K562 (cell line): ENCODE results near the gene FSIP2. TPM values are rescaled to one million over a fixed set of nuclear protein-coding genes. Genes with fewer than 3 reads are reported as not detected.
A peak's percentile ranks its signal among the peaks of the same experiment; 100 is the strongest.

Experiments used
- ATAC-seq: fragments of 200-7000 bp; cut with Tn5 transposase; 3 replicates; pipeline ENCODE4 v1.9.1; 2020; ENCODE audit warnings: moderate library complexity
- BruUV-seq: library from RNA; stranded (reverse); fragments of 400-500 nt; replicated peaks from 2 replicates; lab custom pipeline; 2021; lab: Mats Ljungman, UMichigan
- CTCF ChIA-PET: fragments of 300-600 bp; formaldehyde crosslinking; extraction: SDS; loops from one replicate; lab custom pipeline; 2021; ENCODE audit warnings: low intra/inter-chr PET ratio; lab: Yijun Ruan, JAX
- POLR2A ChIA-PET: fragments of 300-600, 350-650 bp; sonication (Branson Sonifier 250); formaldehyde crosslinking; extraction: SDS; loops from one replicate; lab custom pipeline; 2021; ENCODE audit warnings: antibody characterized with exemption, inconsistent platforms; lab: Yijun Ruan, JAX
- DNase-seq, 4 experiments: peaks; one replicate each; pipeline versions ENCODE4 v3.0.0 to v3.0.0-alpha.2; 2011 to 2018; ENCODE audit warnings: low spot score in 3 of 4, mixed read lengths in 3 of 4; ENCODE audit errors: extremely low read depth in 1 of 4
- FAIRE-seq: peaks from 2 replicates; lab custom pipeline; 2011; peaks lifted over from hg19 to GRCh38; lab: Jason Lieb, UNC
- H2AFZ ChIP-seq: 2 replicates; pipeline ENCODE4 v1.6.0; 2011; ENCODE audit warnings: low read depth, low read length, control low read depth, inconsistent platforms
- H3K27ac ChIP-seq: fragments of 200-600 bp; 3 replicates; pipeline ENCODE4 v1.8.0; 2011; ENCODE audit warnings: low read depth, mild to moderate bottlenecking, control low read depth, inconsistent platforms, low read length, moderate library complexity, mixed read lengths; ENCODE audit errors: extremely low read depth
- H3K27me3 ChIP-seq, 2 experiments: fragments of 300-600 bp in 1 of 2; 2 replicates in 1 of 2; 3 replicates in 1 of 2; pipeline versions ENCODE4 v1.6.0 to v1.8.0; 2011; ENCODE audit warnings: inconsistent platforms in 2 of 2, low read length in 2 of 2, mild to moderate bottlenecking in 1 of 2, mixed read lengths in 1 of 2, moderate library complexity in 1 of 2; ENCODE audit not compliant: control insufficient read depth in 2 of 2, insufficient read depth in 2 of 2
- H3K36me3 ChIP-seq: fragments of 300-600 bp; 3 replicates; pipeline ENCODE4 v1.8.0; 2011; ENCODE audit warnings: mild to moderate bottlenecking, low read length, inconsistent platforms; ENCODE audit not compliant: control insufficient read depth, insufficient read depth
- H3K4me1 ChIP-seq, 2 experiments: fragments of 200-600 bp in 1 of 2; replicated peaks in 1 of 2; 2 replicates in 1 of 2; 3 replicates in 1 of 2; pipeline versions ENCODE4 v1.5.1 to v1.8.0; 2011; ENCODE audit warnings: inconsistent platforms in 2 of 2, low read length in 2 of 2, mild to moderate bottlenecking in 1 of 2, mixed read lengths in 1 of 2, moderate library complexity in 1 of 2; ENCODE audit not compliant: control insufficient read depth in 2 of 2, insufficient read depth in 2 of 2
- H3K4me2 ChIP-seq: 2 replicates; pipeline ENCODE4 v1.6.1; 2011; ENCODE audit warnings: low read length, control low read depth, inconsistent platforms, mixed read lengths; ENCODE audit not compliant: insufficient read depth
- H3K4me3 ChIP-seq: fragments of 200-600 bp; sonication (generic), shearing (Covaris generic); 2 replicates; pipeline ENCODE4 v1.5.1; 2016; ENCODE audit warnings: control low read depth, inconsistent platforms
- H3K79me2 ChIP-seq: fragments of 200-600 bp; 3 replicates; pipeline ENCODE4 v1.8.0; 2011; ENCODE audit warnings: low read length, inconsistent platforms; ENCODE audit not compliant: control insufficient read depth, insufficient read depth
- H3K9ac ChIP-seq, 2 experiments: 2 replicates each; pipeline versions ENCODE4 v1.6.0 to v1.6.1; 2011; ENCODE audit warnings: low read depth in 2 of 2, low read length in 2 of 2, control low read depth in 1 of 2, inconsistent platforms in 1 of 2, mild to moderate bottlenecking in 1 of 2, mixed read lengths in 1 of 2; ENCODE audit not compliant: insufficient read depth in 1 of 2
- H3K9me1 ChIP-seq: one replicate; pipeline ENCODE4 v1.6.0; 2011; ENCODE audit warnings: inconsistent platforms, mild to moderate bottlenecking, low read length, moderate library complexity; ENCODE audit not compliant: control insufficient read depth, insufficient read depth
- H3K9me3 ChIP-seq: replicated peaks from 2 replicates; pipeline ENCODE4 v1.5.1; 2011; ENCODE audit warnings: low read depth, low read length, inconsistent platforms; ENCODE audit not compliant: control insufficient read depth, insufficient read depth
- H4K20me1 ChIP-seq: replicated peaks from 2 replicates; pipeline ENCODE4 v1.6.1; 2011; ENCODE audit warnings: low read length, inconsistent platforms, mixed read lengths; ENCODE audit not compliant: control insufficient read depth, insufficient read depth
- CBX1 ChIP-seq: sonication (generic); IDR thresholded peaks from 2 replicates; pipeline ENCODE4 v1.6.1; 2016; ENCODE audit warnings: antibody characterized with exemption, low read depth, mild to moderate bottlenecking
- CEBPG ChIP-seq, 3 experiments: fragments of 200-800 bp in 1 of 3; sonication (Bioruptor generic) in 1 of 3; sonication (generic) in 1 of 3; formaldehyde crosslinking in 1 of 3; IDR thresholded peaks in 2 of 3; conservative IDR thresholded peaks in 1 of 3; 2 replicates each; pipeline versions ENCODE4 v1.6.1 to v1.8.0; 2016 to 2022; ENCODE audit warnings: missing compliant biosample characterization in 2 of 3, missing genetic modification characterization in 2 of 3, mild to moderate bottlenecking in 1 of 3, missing genetic modification reagents in 1 of 3
- POLR2G ChIP-seq: fragments of 200-400 bp; formaldehyde crosslinking; IDR thresholded peaks from 2 replicates; pipeline ENCODE4 v1.6.1; 2017; ENCODE audit warnings: low read depth, mild to moderate bottlenecking, antibody characterized with exemption, low read length, moderate library complexity
- RBFOX2 ChIP-seq: fragments of 200-400 bp; formaldehyde crosslinking; IDR thresholded peaks from 2 replicates; pipeline ENCODE4 v1.6.1; 2017; ENCODE audit warnings: low read depth, mild to moderate bottlenecking, low read length, moderate library complexity
- RFX5 ChIP-seq: IDR thresholded peaks from 2 replicates; pipeline ENCODE4 v1.6.1; 2011; ENCODE audit warnings: low read depth, mild to moderate bottlenecking, improper control_type of control experiment, low read length
- SMARCA5 ChIP-seq: fragments of 450-650 bp; IDR thresholded peaks from 2 replicates; pipeline ENCODE4 v1.6.1; 2016
- SNRNP70 ChIP-seq: fragments of 200-400 bp; formaldehyde crosslinking; optimal IDR thresholded peaks from 2 replicates; pipeline ENCODE3; 2017; ENCODE audit warnings: low read depth, low read length
- SPI1 ChIP-seq: IDR thresholded peaks from 2 replicates; pipeline ENCODE4 v1.6.1; 2011; ENCODE audit warnings: low read depth, low read length, control low read depth, borderline replicate concordance
- STAT5A ChIP-seq: IDR thresholded peaks from 2 replicates; pipeline ENCODE4 v1.6.1; 2012; ENCODE audit warnings: low read length, inconsistent platforms, borderline replicate concordance
- ZNF384 ChIP-seq: IDR thresholded peaks from 2 replicates; pipeline ENCODE4 v1.6.1; 2012; ENCODE audit warnings: low read depth, low read length, improper control_type of control experiment
- ZNF436 ChIP-seq: fragments of 250-450, 450-650 bp; sonication (Bioruptor Pico); formaldehyde crosslinking; IDR thresholded peaks from 2 replicates; pipeline ENCODE4 v1.7.0; 2020; ENCODE audit warnings: mild to moderate bottlenecking
- ZNF717 ChIP-seq: fragments of 250-450 bp; sonication (Bioruptor Pico); IDR thresholded peaks from 2 replicates; pipeline ENCODE4 v1.5.0; 2021
- WGBS: fragments of 100-300 bp; shearing (Covaris generic); methylation state at CpG from one replicate; pipeline ENCODE4 v1.1.6; 2016; ENCODE audit warnings: low coverage, mixed read lengths; ENCODE audit not compliant: insufficient coverage; ENCODE audit errors: missing lambda C conversion rate; 5-methylcytosine and 5-hydroxymethylcytosine counted together
- in situ Hi-C: fragments of 300-500 bp; cut with MboI; formaldehyde crosslinking; loops from 4 replicates; pipeline ENCODE4 v1.15.0; 2018; ENCODE audit warnings: inconsistent platforms, mixed read lengths
- intact Hi-C: fragments of 100-400 bp; cut with micrococcal nuclease; formaldehyde crosslinking; loops from 2 replicates; pipeline ENCODE4 v1.14.2; 2022
- polyA plus RNA-seq, 8 experiments: library from polyadenylated mRNA; depleted of rRNA in 4 of 8; stranded (reverse) in 5 of 8; unstranded in 3 of 8; fragments of >200 nt; fragmentation: Nextera tagmentation in 2 of 8; fragmentation: Illumina TruSeq in 1 of 8; extraction: Ambion mirVana in 2 of 8; extraction: Trizol in 1 of 8; gene quantifications; 2 replicates each; pipeline versions ENCODE4 v1.2.1 to v1.2.3, GENCODE V29; 2011 to 2014; ENCODE audit warnings: inconsistent platforms in 1 of 8, missing spikeins in 1 of 8
- total RNA-seq, 7 experiments: library from RNA; depleted of rRNA in 6 of 7; stranded (reverse); fragments of >200 nt in 6 of 7; fragmentation: Illumina TruSeq in 2 of 7; extraction: Trizol in 2 of 7; gene quantifications; 2 replicates each; pipeline versions ENCODE4 v1.2.1 to v1.2.3, GENCODE V29; 2011 to 2021; ENCODE audit warnings: low replicate concordance in 1 of 7
- TF ChIP-seq, protein P1 (sequence below): fragments of 450-650 bp; IDR thresholded peaks from 2 replicates; pipeline ENCODE4 v1.7.1; 2018; ENCODE audit warnings: mild to moderate bottlenecking, low read depth; ENCODE audit not compliant: partially characterized antibody

FSIP2 gene
- total and polyA plus RNA-seq, 9 of the 15 experiments (the other 6 are each of a cell fraction or from before 2014, with no cell fraction given): 0.01 to 0.04 TPM; not detected in 7

DNA sequence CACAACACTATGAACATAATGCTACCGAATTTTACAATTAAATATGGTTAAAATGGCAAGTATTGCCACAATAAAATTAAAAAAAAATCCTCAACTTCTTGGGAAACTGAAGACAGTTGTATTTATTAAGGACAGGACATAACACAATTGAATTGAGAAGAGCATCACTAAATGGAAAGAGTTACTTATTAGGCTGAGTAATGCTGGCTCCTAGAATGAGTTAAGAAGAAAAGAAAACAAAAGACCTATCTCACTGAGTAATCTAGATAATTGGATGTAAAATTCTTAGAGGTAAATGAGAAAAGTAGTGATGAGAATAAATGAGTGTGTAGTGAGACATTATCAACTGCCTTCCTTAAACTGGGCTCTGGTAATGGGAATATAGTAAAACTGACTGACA lies 121.7 kb downstream of the FSIP2 start:
- FAIRE-seq (no peak), ATAC-seq (no peak), DNase-seq (no peak)
- H4K20me1 ChIP-seq: no peaks in the 10 kb centered on the region
- no peak overlapping the region for H2AFZ ChIP-seq
- TF ChIP-seq ZNF384 (no peak), SMARCA5 (no peak), RFX5 (no peak)
- no peaks in the 10 kb centered on the region for H3K9me3 ChIP-seq
- in situ Hi-C loops (no loop called here), intact Hi-C loops (loop anchor here (10.0 kb wide), 1 partner anchor 624 kb away; the partner anchor contains the start of gene ZC3H15)
- no peak overlapping the region for H3K27ac ChIP-seq
- H3K27me3 ChIP-seq: no peaks in the 10 kb centered on the region
- ChIA-PET CTCF (no interaction called here), POLR2A (no interaction called here)
- H3K36me3 ChIP-seq: no peaks in the 10 kb centered on the region
- peaks cover 19% of the 10 kb centered on the region for H3K79me2 ChIP-seq
- BruUV-seq: no TSS peak
- no peak overlapping the region for H3K4me2 ChIP-seq
- WGBS: 4% methylated on average over 1 of the region's 1 CpG
- no peak overlapping the region for H3K9ac ChIP-seq
- no peak overlapping the region for H3K4me3 ChIP-seq
- H3K4me1 ChIP-seq: no peaks in the 10 kb centered on the region
- H3K9me1 ChIP-seq: no peaks in the 10 kb centered on the region

DNA sequence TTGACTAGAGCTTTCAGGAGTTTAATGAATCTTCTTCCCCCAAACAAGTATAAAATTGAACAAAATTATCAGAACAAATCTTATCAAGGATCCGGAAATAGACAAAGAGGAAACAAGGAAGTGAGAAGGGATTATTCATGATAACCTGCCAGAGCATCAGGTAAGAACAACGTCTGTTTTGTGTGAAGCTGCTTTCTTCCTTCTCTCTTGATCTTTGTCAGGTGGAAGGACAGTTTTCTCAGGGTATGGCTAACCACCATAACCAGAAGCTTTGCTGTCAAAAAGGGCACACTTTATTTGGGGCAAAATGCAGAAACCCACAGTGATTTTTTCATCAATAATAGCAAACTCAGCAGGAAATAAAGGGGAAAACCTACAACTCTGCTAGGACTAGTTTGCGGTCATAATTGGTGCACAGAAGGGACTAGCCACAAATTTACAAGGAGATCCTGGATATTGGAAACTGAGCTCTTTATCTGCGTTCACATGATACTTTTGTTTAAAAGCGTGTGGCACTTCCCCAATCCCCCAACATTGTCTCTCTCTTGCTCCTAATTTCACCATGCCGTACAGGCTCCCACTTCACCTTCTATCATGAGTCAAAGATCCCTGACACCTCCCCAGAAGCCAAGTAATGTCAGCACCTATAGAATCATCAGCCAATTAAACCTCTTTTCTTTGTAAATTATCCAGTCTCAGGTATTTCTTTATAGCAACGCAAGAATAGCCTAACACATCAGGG lies 124.2 kb downstream of the FSIP2 start:
- DNase-seq (peak in 1 of 4 experiments; percentile 18), FAIRE-seq (peak; percentile 48), ATAC-seq (peak; percentile 85)
- POLR2A ChIA-PET: interaction anchor here (0.6 kb wide), 1 partner anchor 31 kb away, joined by 3 read pairs; no protein-coding TSS in a partner anchor
- no peaks in the 10 kb centered on the region for H3K9me3 ChIP-seq
- peak overlapping the region; percentile 36 for H3K4me2 ChIP-seq
- peak overlapping the region; percentile 59; the same call in 2 of the 3 replicates for H3K27ac ChIP-seq
- H3K36me3 ChIP-seq: no peaks in the 10 kb centered on the region
- intact Hi-C loops: loop anchor here (10.0 kb wide), 1 partner anchor 622 kb away; the partner anchor contains the start of gene ZC3H15
- peaks cover 19% of the 10 kb centered on the region for H3K79me2 ChIP-seq
- H3K9me1 ChIP-seq: no peaks in the 10 kb centered on the region
- H2AFZ ChIP-seq: peak overlapping the region; percentile 5
- H3K4me1 ChIP-seq: no peaks in the 10 kb centered on the region
- H3K4me3 ChIP-seq: peak overlapping the region; percentile 25
- H3K9ac ChIP-seq: peak overlapping the region in 1 of 2 experiments; percentile 62; a peak in 2 of 4 replicates
- H4K20me1 ChIP-seq: no peaks in the 10 kb centered on the region
- H3K27me3 ChIP-seq: no peaks in the 10 kb centered on the region
- WGBS: 5% methylated on average over 7 of the region's 7 CpGs
- BruUV-seq: no TSS peak
- CTCF ChIA-PET: no interaction called here
- in situ Hi-C loops: no loop called here
- no peak for TF ChIP-seq ZNF717
- TF ChIP-seq, protein P1, sequence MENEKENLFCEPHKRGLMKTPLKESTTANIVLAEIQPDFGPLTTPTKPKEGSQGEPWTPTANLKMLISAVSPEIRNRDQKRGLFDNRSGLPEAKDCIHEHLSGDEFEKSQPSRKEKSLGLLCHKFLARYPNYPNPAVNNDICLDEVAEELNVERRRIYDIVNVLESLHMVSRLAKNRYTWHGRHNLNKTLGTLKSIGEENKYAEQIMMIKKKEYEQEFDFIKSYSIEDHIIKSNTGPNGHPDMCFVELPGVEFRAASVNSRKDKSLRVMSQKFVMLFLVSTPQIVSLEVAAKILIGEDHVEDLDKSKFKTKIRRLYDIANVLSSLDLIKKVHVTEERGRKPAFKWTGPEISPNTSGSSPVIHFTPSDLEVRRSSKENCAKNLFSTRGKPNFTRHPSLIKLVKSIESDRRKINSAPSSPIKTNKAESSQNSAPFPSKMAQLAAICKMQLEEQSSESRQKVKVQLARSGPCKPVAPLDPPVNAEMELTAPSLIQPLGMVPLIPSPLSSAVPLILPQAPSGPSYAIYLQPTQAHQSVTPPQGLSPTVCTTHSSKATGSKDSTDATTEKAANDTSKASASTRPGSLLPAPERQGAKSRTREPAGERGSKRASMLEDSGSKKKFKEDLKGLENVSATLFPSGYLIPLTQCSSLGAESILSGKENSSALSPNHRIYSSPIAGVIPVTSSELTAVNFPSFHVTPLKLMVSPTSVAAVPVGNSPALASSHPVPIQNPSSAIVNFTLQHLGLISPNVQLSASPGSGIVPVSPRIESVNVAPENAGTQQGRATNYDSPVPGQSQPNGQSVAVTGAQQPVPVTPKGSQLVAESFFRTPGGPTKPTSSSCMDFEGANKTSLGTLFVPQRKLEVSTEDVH: no peak
- no peak for TF ChIP-seq CEBPG (CRISPR knock-in tag; IDR thresholded peaks at IDR 0.05)
- no peak for TF ChIP-seq CEBPG (tag; conservative IDR thresholded peaks at IDR 0.05 in 1 of 2, IDR thresholded peaks at IDR 0.05 in 1 of 2)
- TF ChIP-seq POLR2G: no peak
- no peak for TF ChIP-seq CBX1
- no peak for TF ChIP-seq SNRNP70
- no peak for TF ChIP-seq STAT5A
- TF ChIP-seq RBFOX2: no peak
- no peak for TF ChIP-seq ZNF436 (CRISPR knock-in tag)
- peak; percentile 51; the same call in 1 of the 2 replicates for TF ChIP-seq SPI1
- TF ChIP-seq SMARCA5: no peak
